Pancreas (tissue), 10 donors: ENCODE results near the gene RAI1. TPM values are rescaled to one million over a fixed set of nuclear protein-coding genes. Genes with fewer than 3 reads are reported as not detected.

Source experiments
- ATAC-seq, 4 donors: fragments of 200-7000 bp; cut with Tn5 transposase; one replicate each; pipeline versions ENCODE4 v1.8.0 to v1.9.1; 2020; ENCODE audit warnings: mild to moderate bottlenecking in 4 of 4, moderate library complexity in 4 of 4
- DNase-seq, 6 donors: peaks; one replicate each; pipeline ENCODE4 v3.0.0-alpha.2; 2020
- FAIRE-seq: peaks from 2 replicates; lab custom pipeline; 2012; peaks lifted over from hg19 to GRCh38; lab: Jason Lieb, UNC
- H3K27ac ChIP-seq, 4 donors: fragments of 200-600 bp; sonication (generic); 1 replicate in 3 of 4; 2 replicates in 1 of 4; pipeline versions ENCODE4 v1.5.0 to v1.8.0; 2020
- H3K27me3 ChIP-seq, 4 donors: fragments of 200-600 bp; one replicate each; pipeline ENCODE4 v1.8.0; 2021
- H3K36me3 ChIP-seq, 3 donors: fragments of 200-600 bp; sonication (generic) in 1 of 3; one replicate each; pipeline versions ENCODE4 v1.5.0 to v1.8.0; 2020 to 2021
- H3K4me1 ChIP-seq, 3 donors: fragments of 200-600 bp; one replicate each; pipeline ENCODE4 v1.8.0; 2021
- H3K4me3 ChIP-seq, 4 donors: fragments of 200-600 bp; sonication (generic) in 2 of 4; one replicate each; pipeline versions ENCODE4 v1.5.0 to v1.8.0; 2020 to 2021
- H3K9me3 ChIP-seq, 4 donors: fragments of 200-600 bp; one replicate each; pipeline ENCODE4 v1.8.0; 2021
- CTCF ChIP-seq, 4 donors: fragments of 200-600 bp; sonication (generic) in 3 of 4; IDR thresholded peaks; one replicate each; pipeline versions ENCODE4 v1.5.0 to v1.8.0; 2021; ENCODE audit warnings: antibody characterized with exemption in 4 of 4
- WGBS, 2 donors: extraction: QIAGEN DNeasy Blood & Tissue Kit; methylation state at CpG; one replicate each; pipeline ENCODE4 v1.1.7; 2013; 5-methylcytosine and 5-hydroxymethylcytosine counted together
- intact Hi-C, 3 donors: fragments of 100-400 bp; cut with DNase I; formaldehyde crosslinking; loops; one replicate each; pipeline versions ENCODE4 v1.11.1 to v1.14.2; 2022
- polyA plus RNA-seq, 2 donors: library from polyadenylated mRNA; stranded (reverse); fragments of 200-250 nt; gene quantifications; one replicate each; pipeline ENCODE4 v1.2.3, GENCODE V29; 2013
- total RNA-seq, 6 donors: library from RNA; stranded (reverse); fragmentation: NEBNext Ultra II Directional in 4 of 6; extraction: Animal tissue kit (Norgen Biotek cat#: 25700) in 4 of 6; gene quantifications; one replicate each; pipeline versions ENCODE4 v1.2.1 to v1.2.4, GENCODE V29; 2021 to 2023
- donor health status: healthy with polysubstance abuse.
- donor health status: DM: no; HTN: no; CAD: no; lungs with moderate emphysema.
- donor health status: DM: no; HTN: no; CAD: no.
- donor health status: control.
- donor health status: control.
- donor health status: Bipolar disorder and iron deficiency.
- donor health status: DM: yes; HTN: yes; CAD: no.
- donor health status: DM: no; HTN: no; CAD: no.
- donor health status: DM: no; HTN: no; CAD: no.
- donor health status: DM: yes; HTN: yes; CAD: no.

The RAI1 gene
- total and polyA plus RNA-seq, 8 donors, result 12.1 to 23.9 (median 16.7) TPM

DNA sequence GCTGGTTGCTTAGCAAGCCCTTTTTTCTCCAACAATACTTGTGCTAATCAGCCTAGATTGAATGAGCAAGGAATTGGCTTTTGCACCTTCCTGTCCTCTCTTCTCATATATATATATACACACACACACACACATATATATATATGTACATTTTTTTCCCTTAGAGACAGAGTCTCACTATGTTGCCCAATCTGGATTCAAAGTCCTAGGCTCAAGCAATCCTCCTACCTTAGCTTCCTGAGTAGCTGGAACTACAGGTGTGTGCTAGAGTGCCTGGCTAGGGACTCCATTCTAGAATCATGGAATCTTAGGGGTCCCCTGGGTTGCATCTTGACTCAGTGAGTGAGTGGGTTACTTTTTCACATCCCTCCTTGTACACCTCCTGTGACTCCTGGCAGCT is 27.0 kb downstream of the RAI1 start:
- no peak for ATAC-seq
- Histone ChIP-seq H3K9me3 (no peaks in the 10 kb centered on the region), H3K36me3 (no peaks in the 10 kb centered on the region), H3K4me1 (peaks cover 5 to 23% (median 13%) of the 10 kb centered on the region in 3 donors), H3K4me3 (no peak overlapping the region), H3K27me3 (no peaks in the 10 kb centered on the region), H3K27ac (no peak overlapping the region)
- TF ChIP-seq CTCF (IDR thresholded peaks at IDR 0.05), result no peak
- no peak for FAIRE-seq
- intact Hi-C loops, result no loop called here
- DNase-seq, result no peak

DNA sequence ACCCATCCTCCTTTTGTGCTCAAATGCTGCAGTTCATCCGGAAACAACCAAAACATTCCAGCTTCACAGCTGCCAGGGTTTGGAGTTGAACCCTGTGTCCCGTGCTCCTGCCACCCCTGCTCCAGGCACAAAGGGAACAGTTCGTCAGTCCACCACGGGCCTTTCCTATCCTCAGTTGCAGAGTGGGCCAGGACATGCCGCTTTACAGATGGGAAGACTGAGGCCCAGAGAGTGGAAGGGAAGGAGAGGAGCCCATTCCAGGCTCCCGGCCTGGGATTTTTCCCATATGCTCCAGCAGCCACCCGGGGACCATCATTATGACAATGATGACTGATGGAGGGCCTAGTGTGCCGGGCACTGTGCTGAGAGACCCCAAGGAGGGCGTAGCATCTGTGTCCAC is 27.6 kb downstream of the RAI1 start:
- no peak for DNase-seq
- H3K27ac ChIP-seq, result no peak overlapping the region
- WGBS, 2 donors, result 88 to 91% methylated on average over 9 of the region's 9 CpGs
- H3K36me3 ChIP-seq, result no peaks in the 10 kb centered on the region
- peaks cover 9 to 28% (median 13%) of the 10 kb centered on the region in 3 donors for H3K4me1 ChIP-seq
- intact Hi-C loops, result no loop called here
- FAIRE-seq, result no peak
- no peak for ATAC-seq
- H3K4me3 ChIP-seq, result no peak overlapping the region
- no peaks in the 10 kb centered on the region for H3K27me3 ChIP-seq
- no peaks in the 10 kb centered on the region for H3K9me3 ChIP-seq
- no peak for TF ChIP-seq CTCF (IDR thresholded peaks at IDR 0.05)

DNA sequence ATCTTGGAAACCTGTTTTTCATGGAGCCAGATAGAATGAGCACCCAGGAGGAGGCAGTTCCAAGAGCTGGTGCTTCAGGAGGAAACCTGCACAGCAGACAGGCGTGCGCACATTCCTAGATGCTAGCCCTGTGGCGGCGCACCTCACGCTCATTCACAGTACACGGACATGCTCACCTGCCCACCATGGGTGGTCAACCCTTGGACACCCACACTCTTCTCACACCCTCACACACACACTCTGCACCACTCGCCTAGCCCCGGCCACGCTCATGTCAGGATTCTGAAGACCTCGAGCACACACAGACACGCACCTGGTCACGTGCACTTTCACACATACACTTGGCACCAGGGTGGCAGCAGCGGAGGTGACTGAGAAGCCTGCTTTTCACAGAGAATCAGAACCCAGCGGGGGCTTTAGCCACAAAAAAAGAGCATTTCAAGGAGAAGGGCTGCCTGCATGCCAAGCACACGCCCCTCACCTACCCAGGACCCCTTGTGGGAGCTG is 28.6 kb downstream of the RAI1 start:
- FAIRE-seq, result no peak
- intact Hi-C loops, result no loop called here

DNA sequence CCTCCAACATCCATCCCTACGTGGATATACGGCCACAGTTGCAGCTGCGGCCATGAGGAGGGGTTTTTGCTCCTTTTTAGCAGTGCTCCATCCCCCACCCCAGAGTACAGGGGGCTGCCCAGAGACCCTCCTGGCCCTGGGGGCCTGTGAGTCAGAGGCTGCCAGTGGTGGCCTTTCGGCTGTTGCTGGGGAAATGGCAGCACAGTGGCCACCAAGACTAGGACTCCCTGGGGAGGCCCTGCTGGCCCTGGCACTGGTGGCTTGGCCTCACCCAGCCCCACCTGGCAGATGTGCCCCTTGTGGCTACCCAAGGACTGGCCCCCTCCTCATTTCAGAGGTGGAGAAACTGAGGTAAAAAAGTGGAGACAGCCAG is 29.1 kb downstream of the RAI1 start:
- 87 to 98% methylated on average over 4 of the region's 4 CpGs for WGBS, 2 donors
- H3K4me1 ChIP-seq, result peaks cover 11 to 36% (median 13%) of the 10 kb centered on the region in 3 donors
- DNase-seq, result peak in 1 of 6 donors; percentile 55

More for the DNA sequence above, 28.6 kb downstream of the RAI1 start:
- H3K4me3 ChIP-seq, result no peak overlapping the region
- peak in 1 of 6 donors; percentile 62 for DNase-seq
- peak overlapping the region; percentile 66 to 82 (median 76) for H3K27ac ChIP-seq
- H3K9me3 ChIP-seq, result no peaks in the 10 kb centered on the region
- no peaks in the 10 kb centered on the region for H3K36me3 ChIP-seq
- ATAC-seq, result no peak
- no peak for TF ChIP-seq CTCF (IDR thresholded peaks at IDR 0.05)
- WGBS, 2 donors, result 82 to 83% methylated on average over 15 of the region's 15 CpGs
- no peaks in the 10 kb centered on the region for H3K27me3 ChIP-seq
- H3K4me1 ChIP-seq, result peaks cover 11 to 36% (median 13%) of the 10 kb centered on the region in 3 donors

More for the DNA sequence above, 29.1 kb downstream of the RAI1 start:
- intact Hi-C loops, result no loop called here
- Histone ChIP-seq H3K4me3 (no peak overlapping the region), H3K36me3 (no peaks in the 10 kb centered on the region), H3K27ac (peak overlapping the region; percentile 66 to 82 (median 76)), H3K9me3 (no peaks in the 10 kb centered on the region), H3K27me3 (no peaks in the 10 kb centered on the region)
- ATAC-seq (no peak), FAIRE-seq (no peak)
- TF ChIP-seq CTCF (IDR thresholded peaks at IDR 0.05), result no peak
